Lung microvascular endothelial cell (primary cell): ENCODE measurements around the gene DEXI. TPM values are rescaled to one million over a fixed set of nuclear protein-coding genes. Genes with fewer than 3 reads are reported as not detected.
A peak's percentile ranks its signal among the peaks of the same experiment; 100 is the strongest.
"Not testable (repeated sequence)": the region's sequence is repeated elsewhere in the genome, so short reads cannot be mapped to it uniquely, and the experiment has no call there.

ENCODE experiments used
- DNase-seq, 2 donors: peaks; one replicate each; pipeline versions ENCODE4 v3.0.0 to v3.0.0-alpha.2; 2010; ENCODE audit warnings: low read depth in 2 of 2
- total RNA-seq: library from RNA; depleted of rRNA; stranded (reverse); fragments of >200 nt; gene quantifications from 2 replicates; pipeline ENCODE4 v1.2.1, GENCODE V29; 2014

Gene DEXI
- total RNA-seq, 1 donor from 2014 or later: 62.3 TPM

DNA sequence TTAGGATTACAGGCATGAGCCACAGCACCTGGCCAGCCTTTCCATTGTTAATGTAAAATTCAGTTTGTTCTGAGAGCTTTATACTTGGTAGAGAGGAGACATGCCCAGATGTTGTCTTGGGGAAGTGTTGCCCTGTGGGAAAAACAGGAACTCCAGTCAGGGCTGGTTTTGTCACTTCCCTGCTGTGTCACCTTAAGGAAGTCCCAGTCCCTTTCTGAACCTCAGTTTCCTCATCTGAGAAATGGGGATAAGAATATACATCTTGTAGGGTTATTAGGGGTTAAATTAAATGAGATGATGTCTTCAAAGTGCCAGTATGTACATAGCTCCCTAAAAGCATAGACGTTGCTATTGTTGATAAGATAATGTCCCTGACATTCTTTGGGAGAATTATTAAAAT is 27.3 kb upstream of the DEXI start:
- DNase-seq: no peak

DNA sequence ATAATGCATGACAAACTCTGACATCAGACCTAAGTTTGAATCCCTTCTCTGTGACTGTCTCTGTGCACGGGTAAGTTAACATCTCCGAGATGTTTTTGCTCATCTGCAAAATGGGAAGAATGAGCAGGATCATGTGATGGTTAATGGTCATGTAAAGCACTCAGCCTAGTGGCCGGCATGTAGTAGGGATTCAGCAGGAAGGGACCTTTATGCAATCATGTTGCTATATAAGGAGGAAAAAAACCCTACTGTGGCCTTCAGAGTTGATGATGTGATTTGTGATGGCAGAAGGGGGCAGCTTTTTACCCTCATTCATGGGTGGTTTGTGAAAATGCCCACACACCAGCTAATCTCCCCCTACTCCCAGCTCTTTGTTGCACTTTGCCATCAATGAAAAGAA is 26.2 kb upstream of the DEXI start:
- no peak for DNase-seq

DNA sequence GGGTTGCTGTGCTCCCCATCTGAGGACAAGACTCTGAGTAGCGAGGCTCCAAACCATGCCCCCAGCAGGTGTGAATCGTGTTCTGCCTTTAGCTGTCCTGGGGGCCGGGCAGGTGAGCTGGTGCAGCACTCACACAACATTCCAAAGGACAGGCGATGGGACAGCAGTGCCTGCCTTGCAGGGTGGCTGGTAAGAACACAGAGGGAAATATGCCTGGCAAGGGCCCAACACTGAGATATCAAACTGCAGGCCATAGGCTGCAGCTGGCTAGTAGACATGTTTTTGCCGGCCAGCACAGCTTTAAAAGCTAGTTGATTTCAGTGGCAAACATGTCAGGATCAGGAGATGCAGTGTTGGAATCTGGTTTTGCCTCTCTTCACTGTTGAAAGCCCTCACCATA is 25.7 kb upstream of the DEXI start:
- DNase-seq: no peak

DNA sequence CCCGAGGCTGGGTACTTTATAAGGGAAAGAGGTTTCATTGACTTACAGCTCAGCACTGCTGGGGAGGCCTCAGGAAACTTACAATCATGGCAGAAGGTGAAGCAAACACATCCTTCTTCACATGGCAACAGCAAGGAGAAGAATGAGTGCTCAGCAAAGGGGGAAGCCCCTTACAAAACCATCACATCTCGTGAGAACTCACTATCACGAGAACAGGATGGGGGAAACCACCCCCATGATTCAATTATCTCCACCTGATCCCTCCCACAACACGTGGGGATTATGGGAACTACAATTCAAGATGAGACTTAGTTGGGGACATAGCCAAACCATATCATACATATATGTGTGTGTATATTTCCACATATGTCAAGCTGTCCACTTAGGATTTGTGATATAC is 24.3 kb upstream of the DEXI start:
- DNase-seq: not testable (repeated sequence)

DNA sequence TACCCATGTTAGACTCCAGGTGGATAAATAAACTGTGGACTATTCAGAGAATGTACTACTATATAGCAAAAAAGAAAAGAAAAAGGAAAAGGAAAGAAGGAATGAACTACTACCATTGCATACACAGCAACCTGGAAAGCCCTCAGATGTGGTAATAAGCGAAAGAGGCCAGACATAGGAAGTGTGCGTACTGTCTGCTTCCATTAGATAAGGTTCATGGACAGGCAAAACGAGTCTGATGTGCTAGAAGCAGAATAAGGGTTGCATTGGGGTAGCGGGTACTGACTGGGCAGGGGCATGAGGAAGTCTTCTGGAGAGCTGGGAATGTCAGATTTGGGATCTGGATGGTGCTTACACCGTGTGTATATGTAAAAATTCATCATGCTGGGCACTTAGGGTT is 23.9 kb upstream of the DEXI start:
- DNase-seq: no peak

DNA sequence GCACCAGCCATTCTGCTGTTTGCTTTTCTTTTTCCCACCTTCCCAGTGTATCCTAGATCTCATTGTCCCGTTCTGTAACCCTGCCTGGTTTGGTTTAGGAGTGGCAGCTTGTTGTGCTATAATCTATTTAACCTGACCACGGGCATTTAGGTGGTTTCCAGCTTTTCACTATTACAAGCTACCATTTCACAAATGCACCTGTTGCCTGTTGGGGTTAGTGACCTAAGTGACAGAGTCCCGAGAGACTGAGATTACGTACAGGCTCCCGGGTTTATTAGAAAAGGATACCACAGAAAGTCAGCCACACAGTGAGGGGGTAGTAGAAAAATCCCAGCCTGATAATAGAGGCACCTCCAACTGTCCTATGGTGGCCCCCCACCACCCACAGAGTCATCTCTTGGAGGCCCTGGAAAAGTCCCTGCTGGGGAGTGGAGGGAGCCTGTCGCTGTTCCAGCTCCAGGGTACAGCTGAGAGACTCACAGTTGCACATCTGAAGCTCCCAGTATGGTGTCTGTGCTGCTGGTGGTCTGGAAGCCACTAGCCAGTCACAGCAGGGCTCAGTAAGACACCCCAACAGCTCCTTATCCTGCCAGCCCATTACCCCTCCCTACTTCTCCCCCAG is 23.3 kb upstream of the DEXI start:
- DNase-seq: no peak

DNA sequence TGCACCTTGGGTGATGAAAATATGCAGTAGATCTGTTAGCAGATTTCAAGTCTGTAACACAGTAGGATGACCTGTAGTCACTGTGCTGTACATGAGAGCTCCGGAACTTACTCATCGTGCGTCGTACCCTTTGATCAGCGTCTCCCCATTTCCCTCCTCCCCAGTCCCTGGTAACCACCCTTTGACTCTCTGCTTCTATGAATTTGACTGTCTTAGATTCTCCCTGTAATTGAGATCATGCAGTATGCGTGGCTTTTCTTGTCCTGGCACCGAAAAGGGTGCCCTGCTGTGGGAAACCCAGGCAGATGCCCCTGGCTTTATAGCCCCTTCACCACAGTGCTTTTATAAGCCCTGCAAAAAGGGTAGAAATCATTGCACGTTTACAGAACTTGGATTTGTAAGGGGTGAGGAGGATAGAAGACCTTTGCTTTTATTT is 22.6 kb upstream of the DEXI start:
- peak in 1 of 2 donors; percentile 78 for DNase-seq

DNA sequence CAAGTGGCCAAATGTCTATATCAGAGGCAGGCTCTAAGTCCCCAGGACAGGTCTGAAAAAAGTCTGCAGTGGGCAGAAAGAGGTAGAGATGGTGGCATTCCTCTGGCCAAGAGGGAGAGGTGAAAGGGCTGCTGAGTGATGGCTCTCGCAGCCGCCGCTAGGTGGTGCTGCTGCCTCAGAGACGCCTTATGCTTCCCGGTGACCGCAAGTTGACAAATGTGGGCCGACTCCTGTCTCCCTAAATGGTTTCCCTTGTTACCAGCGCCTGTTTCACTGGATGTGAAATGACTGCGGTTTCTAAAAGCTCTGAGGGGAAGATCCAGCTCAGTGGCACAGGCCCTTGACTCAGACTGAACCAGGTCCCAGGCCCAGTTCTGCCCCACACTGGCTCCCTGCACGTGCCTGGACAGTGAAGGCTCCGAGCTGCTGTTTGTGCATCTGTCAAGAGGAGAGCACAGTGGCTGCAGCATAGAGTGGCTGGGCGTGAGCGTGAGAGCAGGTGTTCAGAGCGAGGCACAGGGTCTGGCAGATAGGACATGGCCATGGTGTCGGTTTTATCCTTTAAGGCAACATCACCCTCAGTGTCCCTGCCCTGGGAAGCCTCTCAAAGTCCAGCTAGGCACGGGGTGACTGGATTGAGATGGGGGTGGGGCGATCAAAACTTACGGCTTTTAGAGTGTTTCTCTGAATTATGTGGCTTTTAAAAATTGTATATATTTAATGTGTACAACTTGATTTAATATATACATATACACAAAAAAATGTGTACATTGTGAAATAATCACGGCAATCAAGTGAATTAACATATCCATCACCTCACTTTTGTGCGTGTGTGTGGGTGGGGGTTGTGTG is 22.0 kb upstream of the DEXI start:
- DNase-seq: peak; percentile 80 to 83

DNA sequence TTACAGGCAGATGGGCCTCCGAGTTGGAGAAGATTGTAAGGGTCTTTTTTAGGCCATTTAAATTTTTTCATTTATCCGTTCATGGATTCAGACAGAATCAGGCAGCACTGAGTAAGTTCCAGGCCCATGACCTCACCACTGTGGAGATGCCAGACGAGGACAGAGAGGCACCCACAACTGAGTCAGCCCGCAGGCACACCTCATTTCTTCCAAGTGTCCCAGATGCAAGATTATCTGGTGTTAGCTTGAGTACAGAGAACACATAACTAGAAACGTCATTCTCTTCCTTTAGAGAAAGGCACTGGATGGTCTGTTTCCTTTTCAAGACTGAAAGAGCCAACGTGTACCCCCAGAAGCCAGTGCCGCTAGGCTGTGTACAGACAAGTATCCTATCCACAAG is 19.0 kb upstream of the DEXI start:
- peak in 1 of 2 donors; percentile 71 for DNase-seq

DNA sequence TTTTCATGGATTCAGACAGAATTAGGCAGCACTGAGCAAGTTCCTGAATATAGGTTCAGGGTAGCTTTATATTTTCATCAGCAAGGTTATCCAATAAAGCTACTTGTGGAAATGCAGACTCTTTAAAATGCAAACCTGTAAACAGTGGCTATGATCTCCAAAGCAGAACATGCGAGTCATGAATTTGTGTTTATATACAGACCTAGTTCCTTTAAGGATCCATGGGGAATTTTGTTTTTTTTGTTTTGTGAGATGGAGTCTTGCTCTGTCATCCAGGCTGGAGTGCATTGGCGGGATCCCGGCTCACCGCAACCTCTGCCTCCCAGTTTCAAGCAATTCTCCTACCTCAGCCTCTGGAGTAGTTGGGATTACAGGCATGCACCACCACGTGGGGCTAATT is 16.9 kb upstream of the DEXI start:
- DNase-seq: no peak

DNA sequence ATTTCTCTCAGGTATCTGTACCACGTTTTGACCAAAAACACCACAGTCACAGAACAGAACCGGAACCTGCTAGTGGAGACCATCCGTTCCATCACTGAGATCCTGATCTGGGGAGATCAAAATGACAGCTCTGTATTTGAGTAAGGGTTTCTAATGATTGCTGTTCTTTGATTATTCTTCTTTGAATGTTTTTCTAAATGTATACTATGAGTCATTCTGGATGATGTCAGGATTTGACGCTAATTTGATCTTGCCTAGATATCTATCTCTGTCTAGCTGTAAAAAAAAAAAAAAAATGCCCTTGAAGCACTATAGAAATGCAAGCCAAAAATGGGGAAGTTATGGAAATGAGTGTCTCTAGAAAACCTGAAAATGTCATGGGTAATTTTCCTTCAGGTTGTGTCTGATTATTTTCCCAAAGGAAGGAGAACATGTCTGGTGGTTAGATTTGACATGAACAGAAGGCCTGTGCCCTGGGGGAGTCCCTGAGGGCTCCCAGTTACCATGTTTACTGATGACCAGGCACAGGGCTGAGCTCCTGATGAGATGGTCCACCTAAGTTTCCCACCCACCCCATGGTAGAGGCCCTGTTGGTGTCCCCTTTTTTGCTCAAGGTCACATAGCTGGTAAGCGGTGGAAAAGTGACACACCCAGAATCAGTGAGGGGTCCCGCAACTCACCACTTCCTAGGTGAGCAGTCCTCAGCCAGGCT is 15.7 kb upstream of the DEXI start:
- DNase-seq: peak; percentile 17 to 66

DNA sequence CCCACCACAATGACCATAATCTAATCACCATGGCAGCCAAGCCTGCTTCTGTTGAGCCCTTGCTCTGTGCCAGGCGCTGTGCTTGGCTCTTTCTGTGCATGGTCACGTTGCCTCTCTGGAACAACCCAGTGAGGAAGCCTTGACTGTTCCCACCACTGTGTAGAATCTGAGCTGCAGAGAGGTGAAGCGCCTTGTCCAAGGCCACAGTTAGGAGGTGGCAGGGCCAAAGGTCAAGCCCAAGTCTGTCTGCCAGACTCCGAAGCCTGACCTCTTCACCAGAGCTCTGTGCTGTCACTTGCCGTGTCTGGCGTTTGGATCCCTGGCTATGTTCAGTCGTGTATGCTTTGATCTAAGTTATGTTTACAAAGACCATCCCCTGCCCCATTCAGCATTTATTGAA is 12.6 kb upstream of the DEXI start:
- DNase-seq: no peak

DNA sequence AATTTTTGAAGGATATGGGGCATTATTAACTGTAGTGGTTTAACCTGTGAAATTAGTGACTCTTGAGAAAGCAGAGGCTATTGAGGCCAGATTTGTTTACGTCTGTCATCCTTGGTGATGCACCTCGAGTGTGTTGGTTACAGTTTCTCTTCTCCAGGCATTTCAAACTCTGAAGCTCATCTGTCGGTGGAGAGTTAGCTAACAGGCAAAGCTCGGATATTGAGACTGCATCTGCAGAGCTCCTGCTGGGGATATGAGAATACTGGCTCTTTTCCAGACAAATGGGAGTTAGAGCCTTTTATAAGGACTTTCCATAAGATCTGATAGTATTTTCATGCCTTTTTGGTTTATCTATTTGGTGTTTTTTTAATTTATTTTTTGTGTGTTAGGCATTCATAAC is 8.8 kb upstream of the DEXI start:
- DNase-seq: no peak

DNA sequence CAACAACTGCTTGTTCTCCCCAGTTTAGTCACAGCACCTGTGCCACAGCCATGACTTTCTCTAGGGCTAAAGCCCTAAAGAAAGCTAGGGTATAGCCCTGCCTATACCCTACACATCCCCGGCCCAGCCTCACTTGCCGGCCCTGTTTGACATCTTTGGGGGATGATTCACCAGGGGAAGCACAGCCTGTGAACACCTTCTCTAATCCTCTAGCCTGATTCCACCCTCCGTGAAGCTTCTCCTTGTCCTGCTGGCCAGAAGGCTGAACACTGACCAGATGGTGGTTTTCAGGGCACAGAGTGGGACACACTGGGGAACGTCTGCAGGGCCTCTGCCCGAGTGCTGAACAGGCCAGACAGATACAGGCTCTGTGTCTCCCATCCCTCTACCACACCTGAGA is 8.1 kb upstream of the DEXI start:
- no peak for DNase-seq

DNA sequence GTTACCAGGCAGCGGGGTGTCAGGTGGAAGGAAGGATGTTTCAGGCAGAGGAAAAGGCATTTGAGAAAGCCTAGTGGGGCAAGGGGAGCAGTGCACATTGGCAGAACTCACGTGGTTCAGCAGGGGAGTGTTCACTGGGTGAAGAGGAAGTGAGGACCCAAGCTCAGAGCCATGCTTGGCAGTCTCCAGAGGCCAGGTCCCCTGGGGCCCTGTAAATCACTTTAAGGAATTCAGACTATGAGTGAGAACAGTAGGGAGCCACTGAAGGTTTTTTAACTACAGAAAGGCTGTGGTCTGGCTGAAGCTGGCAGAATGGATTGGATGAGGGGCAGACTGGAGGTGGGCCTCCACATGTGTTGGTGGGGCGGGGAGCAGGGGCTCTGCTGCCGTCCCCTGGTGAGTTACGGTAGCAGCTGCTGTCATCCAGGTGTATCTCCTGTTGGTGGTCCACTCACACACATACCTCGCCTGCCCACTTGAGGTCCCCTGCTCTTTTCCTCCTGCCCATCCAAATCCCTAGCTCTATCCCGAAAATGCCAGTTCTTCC is 7.2 kb upstream of the DEXI start:
- no peak for DNase-seq

DNA sequence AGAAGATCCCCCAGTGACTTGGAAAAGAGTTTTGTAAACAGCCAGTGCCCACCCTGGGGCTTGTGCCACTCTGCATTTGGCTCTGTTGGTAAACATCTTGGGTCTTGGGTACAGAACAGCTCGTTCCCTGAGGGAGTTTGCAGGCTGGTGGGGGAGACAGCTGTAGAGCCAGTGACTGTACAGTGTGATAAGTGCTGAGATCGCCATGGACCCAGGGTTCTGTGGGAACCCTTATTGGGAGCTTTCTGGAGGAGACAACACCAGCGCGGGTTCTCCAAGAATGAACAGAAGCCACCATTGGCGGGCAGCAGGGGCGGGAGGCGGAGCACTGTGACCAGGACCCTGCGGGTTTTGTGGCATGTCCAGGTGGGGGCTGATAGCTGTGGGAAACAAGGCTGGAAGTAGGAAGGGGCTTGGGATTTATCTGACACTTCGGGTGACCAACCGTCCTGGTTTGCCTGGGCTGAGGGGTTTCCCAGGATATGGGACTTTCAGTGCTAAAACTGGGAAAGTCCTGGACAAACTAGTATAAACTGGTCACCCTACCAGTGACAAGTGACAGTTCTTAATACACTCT is 5.0 kb upstream of the DEXI start:
- DNase-seq: no peak

DNA sequence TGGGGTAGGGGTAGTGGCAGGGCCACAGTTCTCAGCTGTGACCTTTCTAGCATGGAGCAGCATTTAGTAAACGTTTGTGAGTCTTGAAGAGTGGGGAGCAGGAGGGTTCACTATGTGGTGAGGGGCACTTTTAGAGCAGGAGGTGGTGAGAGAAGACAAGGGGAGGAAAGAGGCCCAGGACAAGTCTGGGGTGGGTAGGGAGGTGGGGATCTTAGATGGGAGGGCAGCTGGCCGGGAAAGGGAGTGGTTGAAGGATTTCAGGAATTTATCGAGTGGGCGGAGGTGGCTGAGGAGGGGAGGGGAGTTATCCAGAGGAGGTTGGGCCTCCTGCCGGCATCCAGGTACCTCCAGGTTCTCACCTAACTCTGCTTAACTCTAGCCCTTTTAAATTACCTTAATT is 4.0 kb upstream of the DEXI start:
- DNase-seq: no peak

DNA sequence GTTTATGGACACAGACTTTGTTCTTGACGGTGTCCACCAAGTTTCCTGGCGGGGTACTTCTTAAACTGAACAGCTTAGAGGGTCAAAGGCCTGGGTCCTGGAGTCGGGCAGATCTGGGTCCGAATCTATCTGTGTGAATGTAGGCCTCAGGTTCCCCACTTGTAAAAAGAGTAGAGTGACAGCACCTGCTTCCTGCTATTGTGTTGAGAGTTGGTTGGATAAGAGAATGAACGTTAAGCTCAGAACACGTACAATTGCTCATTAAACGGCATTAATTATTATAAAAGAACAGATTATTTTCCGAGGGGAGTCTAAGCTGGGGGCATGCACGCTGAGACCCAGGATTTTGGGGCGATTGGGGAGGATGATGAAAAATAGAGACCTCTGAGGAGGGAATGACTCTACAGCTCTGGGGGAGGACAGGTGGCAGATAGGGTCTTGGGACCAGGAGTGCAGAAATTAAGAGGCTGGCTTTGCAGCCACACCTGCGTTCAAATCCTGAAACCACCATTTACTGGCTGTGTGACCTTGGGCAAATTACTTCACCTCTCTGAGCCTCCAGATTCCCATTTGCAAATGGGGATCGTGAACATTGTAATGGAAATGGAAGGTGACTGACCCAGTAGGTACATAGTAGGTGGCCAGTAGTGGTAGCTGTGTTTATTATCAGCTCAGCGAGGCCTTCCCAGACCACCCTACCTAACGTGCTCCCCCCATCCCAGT is 3.0 kb upstream of the DEXI start:
- peak; percentile 36 to 51 for DNase-seq

DNA sequence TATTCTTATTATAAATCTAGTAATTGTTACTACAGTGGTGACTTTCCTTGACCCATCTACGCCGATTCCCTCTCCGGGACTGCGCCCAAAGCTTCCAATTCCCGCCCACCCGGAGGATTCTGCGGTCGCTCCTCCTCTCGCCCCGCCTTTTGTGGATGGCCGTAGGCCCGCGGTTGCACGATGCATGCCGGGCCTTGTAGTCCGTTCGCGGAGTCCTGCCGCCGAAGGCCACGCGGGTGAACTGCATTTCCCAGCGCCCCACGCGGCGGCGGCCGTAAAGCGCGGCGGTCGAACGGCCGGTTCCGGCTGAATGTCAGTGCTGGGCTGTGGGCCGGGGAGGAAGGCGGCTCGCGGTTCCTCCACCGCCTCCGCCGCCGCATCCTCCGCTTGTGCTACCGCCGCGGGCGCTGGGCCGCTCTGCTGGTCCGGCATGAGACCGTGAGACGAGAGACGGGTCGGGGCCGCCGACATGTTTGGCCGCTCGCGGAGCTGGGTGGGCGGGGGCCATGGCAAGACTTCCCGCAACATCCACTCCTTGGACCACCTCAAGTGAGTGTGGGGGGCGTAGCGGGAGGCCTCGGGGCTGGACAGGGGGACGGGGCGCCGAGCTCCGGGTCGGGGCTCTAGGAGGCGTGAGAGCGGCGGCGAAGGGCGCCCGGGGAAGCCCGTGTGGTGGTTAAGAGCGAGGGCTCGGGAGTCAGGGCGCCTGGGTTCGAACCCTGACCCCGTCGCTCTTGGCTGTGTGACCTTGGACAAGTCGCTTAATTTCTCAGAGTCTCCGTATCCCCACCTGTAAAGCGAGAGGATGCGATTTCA is 2.2 kb upstream of the DEXI start, which contains the start of gene CLEC16A:
TSS of gene CLEC16A (plus strand) at position 316 of the 816 bp plus-strand sequence. CDS start at position 470, 154 bp downstream.
- DNase-seq: peak; percentile 98

DNA sequence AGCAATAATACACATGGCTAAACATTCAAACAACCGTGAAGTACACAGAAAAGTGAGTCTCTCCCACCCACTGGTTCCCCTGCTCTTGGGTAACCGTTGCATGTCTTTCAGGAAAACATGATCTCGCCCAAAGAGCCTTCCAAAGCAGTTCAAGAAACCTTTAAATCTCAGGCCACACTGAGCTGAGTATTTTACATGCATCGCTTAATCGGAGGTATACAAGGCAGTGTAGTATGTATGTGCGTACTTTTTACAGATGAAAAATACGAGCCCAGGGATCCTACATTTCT is 741 bp upstream of the DEXI start:
- no peak for DNase-seq
